AG04450 (cell line): Measurements from ENCODE around the gene OSBPL8. TPM values are rescaled to one million over a fixed set of nuclear protein-coding genes. Genes with fewer than 3 reads are reported as not detected.
A peak's percentile ranks its signal among the peaks of the same experiment; 100 is the strongest.

ENCODE experiments used
- CTCF ChIA-PET: fragments of 300-600, 350-600 bp; formaldehyde crosslinking; extraction: SDS; loops from one replicate; lab custom pipeline; 2022; ENCODE audit warnings: antibody characterized with exemption, inconsistent platforms; lab: Charles Lee
- POLR2A ChIA-PET: fragments of 350-600 bp; formaldehyde crosslinking; extraction: SDS; loops from one replicate; lab custom pipeline; 2021; ENCODE audit warnings: antibody characterized with exemption, inconsistent platforms; lab: Yijun Ruan, JAX
- DNase-seq: peaks from one replicate; pipeline ENCODE4 v3.0.0-alpha.2; 2011; ENCODE audit warnings: low read depth, low spot score
- H3K27ac ChIP-seq: one replicate; pipeline ENCODE4 v1.5.1; 2012; ENCODE audit warnings: low read depth, low read length, control low read depth
- H3K27me3 ChIP-seq: one replicate; pipeline ENCODE4 v1.6.0; 2012; ENCODE audit warnings: low read length; ENCODE audit not compliant: control insufficient read depth, insufficient read depth
- H3K4me3 ChIP-seq: 2 replicates; pipeline ENCODE4 v1.5.1; 2011; ENCODE audit warnings: mild to moderate bottlenecking, low read depth, low read length, control low read depth
- H3K9me3 ChIP-seq: 2 replicates; pipeline ENCODE4 v1.5.1; 2012; ENCODE audit warnings: low read length; ENCODE audit not compliant: control insufficient read depth, insufficient read depth
- CTCF ChIP-seq: IDR thresholded peaks from 2 replicates; pipeline ENCODE4 v1.5.1; 2011; ENCODE audit warnings: low read depth, low read length, control low read depth, inconsistent platforms
- polyA plus RNA-seq: library from polyadenylated mRNA; depleted of rRNA; stranded (reverse); fragments of >200 nt; gene quantifications from 2 replicates; pipeline ENCODE4 v1.2.3, GENCODE V29; 2011

The OSBPL8 gene
- polyA plus RNA-seq, 1 experiment, result 64.5 TPM

GRCh38 chr12:76424941-76425340 is 134.6 kb downstream of the OSBPL8 start:
- TF ChIP-seq CTCF, result no peak
- no peak for DNase-seq
- H3K27me3 ChIP-seq, result no peaks in the 10 kb centered on the region
- POLR2A ChIA-PET, result no interaction called here
- H3K4me3 ChIP-seq, result no peak overlapping the region
- H3K27ac ChIP-seq, result no peak overlapping the region
- peaks cover 9% of the 10 kb centered on the region; the same call in 1 of the 2 replicates for H3K9me3 ChIP-seq
- CTCF ChIA-PET, result no interaction called here

- Histone ChIP-seq H3K27ac (no peak overlapping the region), H3K27me3 (no peaks in the 10 kb centered on the region), H3K4me3 (peak overlapping the region; percentile 45), H3K9me3 (peaks cover 9% of the 10 kb centered on the region; the same call in 1 of the 2 replicates)
- ChIA-PET POLR2A (interaction anchor here (0.6 kb wide), 1 partner anchor 15 kb away, joined by 3 read pairs; no protein-coding TSS in a partner anchor), CTCF (interaction anchor here (1.4 kb wide), 1 partner anchor 163 kb away, joined by 4 read pairs; no protein-coding TSS in a partner anchor)
- TF ChIP-seq CTCF, result no peak
- peak; percentile 20 for DNase-seq
These were observed 136.8 kb downstream of the OSBPL8 start for GRCh38 chr12:76422543-76423438.

GRCh38 chr12:76422154-76422542 is 137.4 kb downstream of the OSBPL8 start:
- Histone ChIP-seq H3K27me3 (no peaks in the 10 kb centered on the region), H3K27ac (no peak overlapping the region), H3K9me3 (peaks cover 9% of the 10 kb centered on the region; the same call in 1 of the 2 replicates), H3K4me3 (peak overlapping the region; percentile 45)
- no peak for TF ChIP-seq CTCF
- POLR2A ChIA-PET, result interaction anchor here (0.6 kb wide), 1 partner anchor 15 kb away, joined by 3 read pairs; no protein-coding TSS in a partner anchor
- CTCF ChIA-PET, result interaction anchor here (1.4 kb wide), 1 partner anchor 164 kb away, joined by 4 read pairs; no protein-coding TSS in a partner anchor
- no peak for DNase-seq

- ChIA-PET POLR2A (no interaction called here), CTCF (interaction anchor here (0.7 kb wide), 1 partner anchor 374 kb away, joined by 4 read pairs; no protein-coding TSS in a partner anchor)
- Histone ChIP-seq H3K27ac (no peak overlapping the region), H3K27me3 (no peaks in the 10 kb centered on the region), H3K4me3 (no peak overlapping the region), H3K9me3 (peaks cover 9% of the 10 kb centered on the region; the same call in 1 of the 2 replicates)
- no peak for TF ChIP-seq CTCF
- no peak for DNase-seq
These were observed 138.5 kb downstream of the OSBPL8 start for GRCh38 chr12:76421046-76421445.

- Histone ChIP-seq H3K27ac (no peak overlapping the region), H3K27me3 (no peaks in the 10 kb centered on the region), H3K4me3 (no peak overlapping the region), H3K9me3 (peaks cover 4% of the 10 kb centered on the region; the same call in 1 of the 2 replicates)
- CTCF ChIA-PET, result no interaction called here
- no peak for DNase-seq
- POLR2A ChIA-PET, result no interaction called here
- TF ChIP-seq CTCF, result no peak
These were observed 139.3 kb downstream of the OSBPL8 start for GRCh38 chr12:76420222-76420621.
